WTC11 (cell line): ENCODE results near the gene POLR2L. TPM values are rescaled to one million over a fixed set of nuclear protein-coding genes. Genes with fewer than 3 reads are reported as not detected.

Experiments
- ATAC-seq: fragments of 200-7000 bp; cut with Tn5 transposase; 2 replicates; pipeline ENCODE4 v1.10.0; 2021; ENCODE audit warnings: mild to moderate bottlenecking, moderate library complexity
- CTCF ChIA-PET: fragments of 300-600 bp; sonication (Branson Sonifier 250); formaldehyde crosslinking; loops from one replicate; lab custom pipeline; 2021; ENCODE audit warnings: antibody characterized with exemption; lab: Charles Lee
- POLR2A ChIA-PET: fragments of 350-600 bp; sonication (Branson Sonifier 250); formaldehyde crosslinking; loops from one replicate; lab custom pipeline; 2021; ENCODE audit warnings: antibody characterized with exemption; lab: Charles Lee
- DNase-seq: peaks from one replicate; pipeline ENCODE4 v3.0.0; 2021; ENCODE audit warnings: low spot score
- H3K27ac Mint-ChIP-seq: 2 replicates; pipeline ENCODE4 v1.8.0; 2021; ENCODE audit warnings: mixed read lengths
- H3K27me3 Mint-ChIP-seq: 2 replicates; pipeline ENCODE4 v1.8.0; 2021; ENCODE audit warnings: low read depth, mild to moderate bottlenecking, moderate library complexity, mixed read lengths
- H3K36me3 Mint-ChIP-seq: 2 replicates; pipeline ENCODE4 v1.8.0; 2021; ENCODE audit warnings: mixed read lengths
- H3K4me1 Mint-ChIP-seq: 2 replicates; pipeline ENCODE4 v1.8.0; 2022; ENCODE audit warnings: mixed read lengths
- H3K4me3 Mint-ChIP-seq: 2 replicates; pipeline ENCODE4 v1.8.0; 2021; ENCODE audit warnings: mild to moderate bottlenecking, moderate library complexity, mixed read lengths
- H3K9me3 Mint-ChIP-seq: 2 replicates; pipeline ENCODE4 v1.8.0; 2021; ENCODE audit warnings: mixed read lengths
- AR ChIP-seq: fragments of 250-450 bp; sonication (Bioruptor Pico); IDR thresholded peaks from 2 replicates; pipeline ENCODE4 v1.9.0; 2021; ENCODE audit warnings: mild to moderate bottlenecking
- CTCF ChIP-seq: fragments of 200-600 bp; IDR thresholded peaks from 2 replicates; pipeline ENCODE4 v1.8.0; 2022; ENCODE audit warnings: antibody characterized with exemption
- E2F1 ChIP-seq: sonication (generic); formaldehyde crosslinking; IDR thresholded peaks from 2 replicates; pipeline ENCODE4 v1.8.0; 2022; ENCODE audit warnings: mild to moderate bottlenecking, missing genetic modification reagents
- ERG ChIP-seq: fragments of 250-450 bp; sonication (Bioruptor Pico); IDR thresholded peaks from 2 replicates; pipeline ENCODE4 v1.8.0; 2021; ENCODE audit warnings: mild to moderate bottlenecking
- FOXJ3 ChIP-seq: sonication (generic); formaldehyde crosslinking; IDR thresholded peaks from 2 replicates; pipeline ENCODE4 v1.9.0; 2021; ENCODE audit warnings: missing genetic modification reagents, mild to moderate bottlenecking, borderline replicate concordance
- FOXK1 ChIP-seq: sonication (generic); formaldehyde crosslinking; IDR thresholded peaks from 2 replicates; pipeline ENCODE4 v1.8.0; 2022; ENCODE audit warnings: mild to moderate bottlenecking, moderate library complexity, missing genetic modification reagents
- FOXP4 ChIP-seq: sonication (generic); formaldehyde crosslinking; IDR thresholded peaks from 2 replicates; pipeline ENCODE4 v1.8.0; 2022; ENCODE audit warnings: mild to moderate bottlenecking, missing genetic modification reagents
- GTF2I ChIP-seq: fragments of 250-450 bp; sonication (Bioruptor Pico); conservative IDR thresholded peaks from 2 replicates; pipeline ENCODE4 v1.4.0; 2021; ENCODE audit warnings: mild to moderate bottlenecking
- IRF1 ChIP-seq: sonication (generic); formaldehyde crosslinking; IDR thresholded peaks from 2 replicates; pipeline ENCODE4 v1.8.0; 2023; ENCODE audit warnings: missing genetic modification reagents
- IRF2 ChIP-seq: sonication (generic); formaldehyde crosslinking; IDR thresholded peaks from 2 replicates; pipeline ENCODE4 v1.8.0; 2022; ENCODE audit warnings: low read depth, missing genetic modification reagents, borderline replicate concordance
- PRRX2 ChIP-seq: fragments of 250-450 bp; sonication (Bioruptor Pico); IDR thresholded peaks from 2 replicates; pipeline ENCODE4 v1.8.0; 2021; ENCODE audit warnings: mild to moderate bottlenecking
- RELA ChIP-seq: sonication (generic); formaldehyde crosslinking; IDR thresholded peaks from 2 replicates; pipeline ENCODE4 v1.8.1; 2022; ENCODE audit warnings: missing genetic modification reagents, mild to moderate bottlenecking, borderline replicate concordance
- SOX15 ChIP-seq: fragments of 250-450 bp; sonication (Bioruptor Pico); IDR thresholded peaks from 2 replicates; pipeline ENCODE4 v1.9.0; 2021; ENCODE audit warnings: mild to moderate bottlenecking
- ZMAT4 ChIP-seq: fragments of 250-450 bp; sonication (Bioruptor Pico); IDR thresholded peaks from 2 replicates; pipeline ENCODE4 v1.9.0; 2021; ENCODE audit warnings: mild to moderate bottlenecking
- ZNF263 ChIP-seq: sonication (generic); formaldehyde crosslinking; IDR thresholded peaks from 2 replicates; pipeline ENCODE4 v1.8.1; 2022; ENCODE audit warnings: low read depth, mild to moderate bottlenecking, moderate library complexity, missing genetic modification reagents
- ZNF416 ChIP-seq: fragments of 250-450 bp; sonication (Bioruptor Pico); IDR thresholded peaks from 2 replicates; pipeline ENCODE4 v1.9.0; 2021; ENCODE audit warnings: mild to moderate bottlenecking, inconsistent platforms
- ZNF532 ChIP-seq: fragments of 250-450 bp; sonication (Bioruptor Pico); IDR thresholded peaks from 2 replicates; pipeline ENCODE4 v1.9.0; 2021; ENCODE audit warnings: mild to moderate bottlenecking, borderline replicate concordance
- total RNA-seq: library from RNA; stranded (reverse); gene quantifications from 3 replicates; pipeline ENCODE4 v1.2.3, GENCODE V29; 2021

The POLR2L gene
- total RNA-seq, 1 experiment from 2014 or later: 152 TPM

- no peak for TF ChIP-seq AR (CRISPR knock-in tag)
- no peak for TF ChIP-seq IRF2 (CRISPR knock-in tag)
Observed at GRCh38 chr11:888310-889212, 46.2 kb upstream of the POLR2L start (continued).

GRCh38 chr11:887589-887988 lies 45.3 kb upstream of the POLR2L start:
- no peak overlapping the region for H3K4me3 Mint-ChIP-seq
- CTCF ChIA-PET: interaction anchor here (0.9 kb wide), 1 partner anchor 10 kb away, joined by 3 read pairs; no protein-coding TSS in a partner anchor
- no peak for TF ChIP-seq ZNF416 (CRISPR knock-in tag)
- no peak for TF ChIP-seq RELA (CRISPR knock-in tag)
- no peak for TF ChIP-seq CTCF
- TF ChIP-seq SOX15: no peak
- TF ChIP-seq GTF2I (CRISPR knock-in tag): no peak
- no peak for TF ChIP-seq IRF1
- TF ChIP-seq, all 79 proteins: peak for 0
- peaks cover 19% of the 10 kb centered on the region for H3K36me3 Mint-ChIP-seq
- H3K9me3 Mint-ChIP-seq: no peaks in the 10 kb centered on the region
- no peaks in the 10 kb centered on the region for H3K4me1 Mint-ChIP-seq
- H3K27me3 Mint-ChIP-seq: no peaks in the 10 kb centered on the region
- POLR2A ChIA-PET: no interaction called here
- no peak overlapping the region for H3K27ac Mint-ChIP-seq
- ATAC-seq (no peak), DNase-seq (no peak)

GRCh38 chr11:886568-886967 lies 44.2 kb upstream of the POLR2L start:
- Mint-ChIP-seq H3K4me1 (no peaks in the 10 kb centered on the region), H3K4me3 (no peak overlapping the region), H3K27me3 (no peaks in the 10 kb centered on the region), H3K9me3 (no peaks in the 10 kb centered on the region), H3K27ac (no peak overlapping the region), H3K36me3 (peaks cover 25% of the 10 kb centered on the region)
- ChIA-PET CTCF (interaction anchor here (1.2 to 1.3 kb wide), 2 partner anchors 12 to 165 kb away, joined by 3 to 10 read pairs; no protein-coding TSS in a partner anchor), POLR2A (no interaction called here)
- ATAC-seq (no peak), DNase-seq (no peak)
- TF ChIP-seq PRRX2: no peak
- TF ChIP-seq ZNF263 (CRISPR knock-in tag): no peak
- no peak for TF ChIP-seq E2F1
- TF ChIP-seq FOXP4 (CRISPR knock-in tag): no peak
- TF ChIP-seq ZNF532 (CRISPR knock-in tag): no peak
- TF ChIP-seq FOXK1: no peak
- TF ChIP-seq ERG (CRISPR knock-in tag): no peak
- TF ChIP-seq FOXJ3 (CRISPR knock-in tag): no peak
- TF ChIP-seq ZMAT4 (CRISPR knock-in tag): no peak
